ENCODE data around the gene EFCAB6. TPM values are rescaled to one million over a fixed set of nuclear protein-coding genes. Genes with fewer than 3 reads are reported as not detected.

Gene EFCAB6
- polyA plus RNA-seq, 2 of the 4 experiments (the other 2 are of a cell fraction): 0.46 to 1.2 TPM

DNA sequence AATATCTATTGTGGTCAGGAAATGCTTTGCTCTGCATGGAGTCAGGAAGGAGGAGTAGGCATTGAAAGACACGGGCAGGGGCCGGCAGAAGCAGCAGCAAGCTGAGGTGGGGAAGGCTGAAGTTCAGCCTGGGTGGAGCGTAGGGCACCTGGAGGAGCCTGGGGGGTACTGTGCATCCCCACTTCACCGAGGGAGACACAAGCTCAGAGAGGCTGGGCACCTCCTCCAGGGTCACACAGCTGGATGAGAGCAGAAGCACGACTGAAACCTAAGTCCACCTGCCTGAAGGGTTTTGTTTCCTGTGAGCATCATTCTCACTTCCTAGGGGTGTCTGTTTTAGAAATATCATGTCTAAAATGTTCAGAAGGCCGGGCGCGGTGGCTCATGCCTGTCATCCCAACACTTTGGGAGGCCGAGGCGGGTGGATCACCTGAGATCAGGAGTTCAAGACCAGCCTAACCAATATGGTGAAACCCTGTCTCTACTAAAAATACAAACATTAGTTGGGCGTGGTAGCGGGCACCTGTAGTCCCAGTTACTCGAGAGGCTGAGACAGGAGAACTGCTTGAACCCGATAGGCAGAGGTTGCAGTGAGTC is 262.0 kb downstream of the EFCAB6 start:
- ChIA-PET POLR2A (no interaction called here), CTCF (no interaction called here)
- no peak for ATAC-seq
- TF ChIP-seq CEBPB (IDR thresholded peaks at IDR 0.05) (no peak), CHD2 (IDR thresholded peaks at IDR 0.05; ENCODE audit: low read length, partially characterized antibody) (no peak), RCOR1 (IDR thresholded peaks at IDR 0.05; ENCODE audit: low read depth, low read length) (no peak)
- TF ChIP-seq, protein P1, sequence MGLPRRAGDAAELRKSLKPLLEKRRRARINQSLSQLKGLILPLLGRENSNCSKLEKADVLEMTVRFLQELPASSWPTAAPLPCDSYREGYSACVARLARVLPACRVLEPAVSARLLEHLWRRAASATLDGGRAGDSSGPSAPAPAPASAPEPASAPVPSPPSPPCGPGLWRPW (IDR thresholded peaks at IDR 0.05): no peak
- Histone ChIP-seq H3K9me3 (no peaks in the 10 kb centered on the region), H3K4me3 (no peak overlapping the region), H3K4me2 (no peak overlapping the region), H3K4me1 (no peaks in the 10 kb centered on the region), H3K27ac (no peak overlapping the region)
- WGBS (ENCODE audit: missing lambda C conversion rate): 43% methylated on average over 14 of the region's 14 CpGs
- no peak for DNase-seq (ENCODE audit: low read depth in 1 of 2, low spot score in 1 of 2)
- FAIRE-seq: no peak

DNA sequence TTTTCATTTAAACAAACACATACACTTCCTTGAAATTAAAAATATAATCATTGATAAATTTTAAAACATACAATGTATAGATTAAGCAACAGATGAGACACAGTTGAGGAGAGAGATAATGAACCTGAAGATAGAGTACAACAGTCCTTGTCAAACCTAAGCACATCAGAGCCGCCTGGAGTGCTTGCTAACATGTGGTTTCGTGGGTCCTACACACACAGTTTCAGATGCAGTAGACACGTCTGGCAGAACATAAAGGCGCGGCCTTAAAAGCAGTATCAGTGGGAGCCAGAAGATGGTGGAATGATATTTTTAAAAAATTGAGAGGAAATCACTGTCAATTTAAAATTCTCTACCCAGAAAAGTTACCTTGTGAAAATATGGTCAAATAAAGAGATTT is 265.9 kb downstream of the EFCAB6 start:
- no peak overlapping the region for H3K4me2 ChIP-seq
- FAIRE-seq: no peak
- H3K9me3 ChIP-seq: no peaks in the 10 kb centered on the region
- ChIA-PET CTCF (no interaction called here), POLR2A (no interaction called here)
- WGBS (ENCODE audit: missing lambda C conversion rate): 68% methylated on average over 5 of the region's 5 CpGs
- no peak for ATAC-seq
- H3K4me3 ChIP-seq: no peak overlapping the region
- DNase-seq (ENCODE audit: low read depth in 1 of 2, low spot score in 1 of 2): no peak
- no peak overlapping the region for H3K27ac ChIP-seq
- TF ChIP-seq GATA3 (IDR thresholded peaks at IDR 0.05; ENCODE audit: borderline replicate concordance) (no peak), RAD21 (conservative IDR thresholded peaks at IDR 0.05 in 1 of 2, IDR thresholded peaks at IDR 0.05 in 1 of 2) (no peak), FOSL2 (IDR thresholded peaks at IDR 0.05) (no peak), FOSL2 (CRISPR knock-in tag; IDR thresholded peaks at IDR 0.05) (no peak), KDM5A (IDR thresholded peaks at IDR 0.05) (no peak), PHF8 (IDR thresholded peaks at IDR 0.05; ENCODE audit: borderline replicate concordance, low read depth) (no peak), HOXA7 (CRISPR knock-in tag; IDR thresholded peaks at IDR 0.05) (no peak), MYC (IDR thresholded peaks at IDR 0.05; ENCODE audit: borderline replicate concordance, low read length) (no peak), HDAC2 (IDR thresholded peaks at IDR 0.05) (no peak), HOXB13 (CRISPR knock-in tag; IDR thresholded peaks at IDR 0.05; ENCODE audit: low read depth) (no peak)
- TF ChIP-seq, protein P2, sequence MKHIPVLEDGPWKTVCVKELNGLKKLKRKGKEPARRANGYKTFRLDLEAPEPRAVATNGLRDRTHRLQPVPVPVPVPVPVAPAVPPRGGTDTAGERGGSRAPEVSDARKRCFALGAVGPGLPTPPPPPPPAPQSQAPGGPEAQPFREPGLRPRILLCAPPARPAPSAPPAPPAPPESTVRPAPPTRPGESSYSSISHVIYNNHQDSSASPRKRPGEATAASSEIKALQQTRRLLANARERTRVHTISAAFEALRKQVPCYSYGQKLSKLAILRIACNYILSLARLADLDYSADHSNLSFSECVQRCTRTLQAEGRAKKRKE (CRISPR knock-in tag; IDR thresholded peaks at IDR 0.05; ENCODE audit: low read depth): no peak
- TF ChIP-seq, protein P3, sequence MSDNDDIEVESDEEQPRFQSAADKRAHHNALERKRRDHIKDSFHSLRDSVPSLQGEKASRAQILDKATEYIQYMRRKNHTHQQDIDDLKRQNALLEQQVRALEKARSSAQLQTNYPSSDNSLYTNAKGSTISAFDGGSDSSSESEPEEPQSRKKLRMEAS (IDR thresholded peaks at IDR 0.05): no peak
- TF ChIP-seq, protein P4, sequence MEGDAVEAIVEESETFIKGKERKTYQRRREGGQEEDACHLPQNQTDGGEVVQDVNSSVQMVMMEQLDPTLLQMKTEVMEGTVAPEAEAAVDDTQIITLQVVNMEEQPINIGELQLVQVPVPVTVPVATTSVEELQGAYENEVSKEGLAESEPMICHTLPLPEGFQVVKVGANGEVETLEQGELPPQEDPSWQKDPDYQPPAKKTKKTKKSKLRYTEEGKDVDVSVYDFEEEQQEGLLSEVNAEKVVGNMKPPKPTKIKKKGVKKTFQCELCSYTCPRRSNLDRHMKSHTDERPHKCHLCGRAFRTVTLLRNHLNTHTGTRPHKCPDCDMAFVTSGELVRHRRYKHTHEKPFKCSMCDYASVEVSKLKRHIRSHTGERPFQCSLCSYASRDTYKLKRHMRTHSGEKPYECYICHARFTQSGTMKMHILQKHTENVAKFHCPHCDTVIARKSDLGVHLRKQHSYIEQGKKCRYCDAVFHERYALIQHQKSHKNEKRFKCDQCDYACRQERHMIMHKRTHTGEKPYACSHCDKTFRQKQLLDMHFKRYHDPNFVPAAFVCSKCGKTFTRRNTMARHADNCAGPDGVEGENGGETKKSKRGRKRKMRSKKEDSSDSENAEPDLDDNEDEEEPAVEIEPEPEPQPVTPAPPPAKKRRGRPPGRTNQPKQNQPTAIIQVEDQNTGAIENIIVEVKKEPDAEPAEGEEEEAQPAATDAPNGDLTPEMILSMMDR (IDR thresholded peaks at IDR 0.05): no peak
- TF ChIP-seq, protein P5, sequence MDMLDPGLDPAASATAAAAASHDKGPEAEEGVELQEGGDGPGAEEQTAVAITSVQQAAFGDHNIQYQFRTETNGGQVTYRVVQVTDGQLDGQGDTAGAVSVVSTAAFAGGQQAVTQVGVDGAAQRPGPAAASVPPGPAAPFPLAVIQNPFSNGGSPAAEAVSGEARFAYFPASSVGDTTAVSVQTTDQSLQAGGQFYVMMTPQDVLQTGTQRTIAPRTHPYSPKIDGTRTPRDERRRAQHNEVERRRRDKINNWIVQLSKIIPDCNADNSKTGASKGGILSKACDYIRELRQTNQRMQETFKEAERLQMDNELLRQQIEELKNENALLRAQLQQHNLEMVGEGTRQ (IDR thresholded peaks at IDR 0.05): no peak
- H3K4me1 ChIP-seq: no peaks in the 10 kb centered on the region

DNA sequence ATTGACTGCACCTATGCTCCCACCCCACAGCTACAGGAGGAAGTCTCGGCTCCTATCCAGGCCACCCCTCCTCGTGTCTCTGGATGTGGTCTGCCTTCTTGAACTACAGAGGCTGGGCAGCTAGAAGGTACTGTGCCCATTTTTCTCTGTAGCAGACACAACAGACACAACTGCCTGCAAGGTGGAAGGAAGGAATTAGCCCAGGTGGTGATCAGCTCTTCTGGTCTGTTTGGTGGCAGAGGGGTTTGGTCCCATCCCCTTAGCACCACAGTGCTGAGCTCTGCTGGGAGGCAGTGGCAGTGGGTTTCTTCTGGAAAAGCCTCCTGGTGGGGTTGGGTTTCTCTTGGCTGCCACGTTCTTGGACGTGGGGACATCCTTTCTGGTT is 267.8 kb downstream of the EFCAB6 start:
- WGBS (ENCODE audit: missing lambda C conversion rate): 15% methylated on average over 4 of the region's 4 CpGs
- ATAC-seq (no peak), DNase-seq (ENCODE audit: low read depth in 1 of 2, low spot score in 1 of 2) (no peak), FAIRE-seq (no peak)
- H3K4me3 ChIP-seq: no peak overlapping the region
- CTCF ChIA-PET: no interaction called here
- H3K4me2 ChIP-seq: no peak overlapping the region
- POLR2A ChIA-PET: no interaction called here
- no peaks in the 10 kb centered on the region for H3K4me1 ChIP-seq
- TF ChIP-seq GATA3 (IDR thresholded peaks at IDR 0.05; ENCODE audit: borderline replicate concordance): no peak
- TF ChIP-seq, protein P2 (CRISPR knock-in tag; IDR thresholded peaks at IDR 0.05; ENCODE audit: low read depth): no peak
- H3K27ac ChIP-seq: no peak overlapping the region
- H3K9me3 ChIP-seq: no peaks in the 10 kb centered on the region
